Measurements from ENCODE around the gene CHST5.

Gene CHST5

GRCh38 chr16:75535901-75536300, at the start of gene CHST5:
Gene CHST5 (minus strand): TSS chr16:75536108. CDS start chr16:75530384, 5,724 bp downstream.
- FAIRE-seq: no peak

GRCh38 chr16:75584108-75584507, 48.2 kb upstream of the CHST5 start:
- no peak for FAIRE-seq

- FAIRE-seq: no peak
Measured at GRCh38 chr16:75579281-75579834, 43.5 kb upstream of the CHST5 start.

GRCh38 chr16:75578725-75579124, 42.8 kb upstream of the CHST5 start:
- no peak for FAIRE-seq

GRCh38 chr16:75578212-75578611, 42.3 kb upstream of the CHST5 start:
- no peak for FAIRE-seq

- FAIRE-seq: no peak
Measured at GRCh38 chr16:75576384-75576811, 40.5 kb upstream of the CHST5 start.

- no peak for FAIRE-seq
Measured at GRCh38 chr16:75575958-75576357, 40.0 kb upstream of the CHST5 start.

- no peak for FAIRE-seq
Measured at GRCh38 chr16:75573955-75574354, 38.0 kb upstream of the CHST5 start.

- no peak for FAIRE-seq
Measured at GRCh38 chr16:75572864-75573542, 37.1 kb upstream of the CHST5 start.

- FAIRE-seq: no peak
Measured at GRCh38 chr16:75570396-75571065, 34.6 kb upstream of the CHST5 start.

- FAIRE-seq: no peak
Measured at GRCh38 chr16:75567911-75568310, 32.0 kb upstream of the CHST5 start.

GRCh38 chr16:75566758-75567255, 30.9 kb upstream of the CHST5 start:
- no peak for FAIRE-seq

GRCh38 chr16:75566040-75566757, 30.3 kb upstream of the CHST5 start, which contains the start of gene GABARAPL2:
Gene GABARAPL2 (plus strand): TSS chr16:75566379. CDS start chr16:75566487, 108 bp downstream.
- FAIRE-seq: no peak

GRCh38 chr16:75565640-75566039, 29.7 kb upstream of the CHST5 start:
- no peak for FAIRE-seq

GRCh38 chr16:75559564-75560372, 23.9 kb upstream of the CHST5 start:
- no peak for FAIRE-seq

- FAIRE-seq: no peak
Measured at GRCh38 chr16:75558846-75559401, 23.0 kb upstream of the CHST5 start.

- no peak for FAIRE-seq
Measured at GRCh38 chr16:75556431-75556950, 20.6 kb upstream of the CHST5 start.

- peak; percentile 97 for FAIRE-seq
Measured at GRCh38 chr16:75555707-75556430, 20.0 kb upstream of the CHST5 start, which contains the start of gene TMEM231. Gene TMEM231 (minus strand): TSS chr16:75556252. CDS start chr16:75556209, 43 bp downstream.

GRCh38 chr16:75555213-75555706, 19.4 kb upstream of the CHST5 start:
- FAIRE-seq: peak; percentile 98

GRCh38 chr16:75552951-75553350, 17.0 kb upstream of the CHST5 start:
- FAIRE-seq: no peak

- FAIRE-seq: no peak
Measured at GRCh38 chr16:75550211-75550662, 14.3 kb upstream of the CHST5 start.
